ENCODE data around the gene RBMS3. TPM values are rescaled to one million over a fixed set of nuclear protein-coding genes. Genes with fewer than 3 reads are reported as not detected.
"Not testable (repeated sequence)": the region's sequence is repeated elsewhere in the genome, so short reads cannot be mapped to it uniquely, and the experiment has no call there.

The RBMS3 gene
- total RNA-seq, 1 experiment from 2014 or later = 5.9 TPM

DNA sequence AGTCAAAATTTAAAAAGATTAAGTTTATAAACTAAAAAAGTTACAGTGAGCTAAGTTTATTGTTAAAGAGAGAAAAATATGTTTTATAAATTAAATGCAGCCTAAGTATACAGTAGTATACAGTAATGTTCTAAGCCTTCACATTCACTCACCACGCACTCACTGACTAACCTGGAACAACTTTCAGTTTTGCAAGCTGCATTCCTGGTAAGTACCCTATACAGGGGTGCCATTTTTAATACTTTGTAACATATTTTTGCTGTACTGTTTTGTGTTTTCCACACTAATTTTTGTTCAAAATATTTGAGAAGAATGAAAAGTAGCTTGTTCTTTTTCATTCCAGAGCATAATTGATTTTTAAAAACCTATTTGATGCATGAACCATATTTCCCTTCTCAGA lies 524.9 kb downstream of the RBMS3 start:
- TF ChIP-seq CTCF (conservative IDR thresholded peaks at IDR 0.05; ENCODE audit: low read depth, low read length) = no peak
- TF ChIP-seq EZH2 (IDR thresholded peaks at IDR 0.05; ENCODE audit: borderline replicate concordance, low read depth, low read length, poor library complexity, severe bottlenecking) = no peak
- Histone ChIP-seq H3K36me3 (ENCODE audit: insufficient read depth, low read length, poor library complexity, severe bottlenecking) (no peaks in the 10 kb centered on the region), H3K4me3 (ENCODE audit: low read depth, low read length, poor library complexity, severe bottlenecking) (no peak overlapping the region), H3K9me3 (ENCODE audit: low read depth, low read length, poor library complexity, severe bottlenecking) (no peaks in the 10 kb centered on the region), H3K4me1 (ENCODE audit: insufficient read depth, low read length, poor library complexity, severe bottlenecking) (no peaks in the 10 kb centered on the region), H3K27me3 (replicated peaks; ENCODE audit: insufficient read depth, low read depth, low read length, poor library complexity) (no peaks in the 10 kb centered on the region), H3K27ac (ENCODE audit: low read depth, low read length, poor library complexity, severe bottlenecking) (no peak overlapping the region)
- CTCF ChIA-PET = no interaction called here
- DNase-seq (ENCODE audit: low spot score) = no peak
- intact Hi-C loops (cut with micrococcal nuclease; ENCODE audit: unreplicated experiment) = no loop called here
- no TSS peak for BruUV-seq (replicated peaks)
- POLR2A ChIA-PET (ENCODE audit: low non-redundant PET) = no interaction called here

- POLR2A ChIA-PET (ENCODE audit: low non-redundant PET); CTCF ChIA-PET; H3K4me3 ChIP-seq (ENCODE audit: low read depth, low read length, poor library complexity, severe bottlenecking); H3K27me3 ChIP-seq (replicated peaks; ENCODE audit: insufficient read depth, low read depth, low read length, poor library complexity); H3K27ac ChIP-seq (ENCODE audit: low read depth, low read length, poor library complexity, severe bottlenecking); DNase-seq (ENCODE audit: low spot score); BruUV-seq (replicated peaks); H3K4me1 ChIP-seq (ENCODE audit: insufficient read depth, low read length, poor library complexity, severe bottlenecking); H3K9me3 ChIP-seq (ENCODE audit: low read depth, low read length, poor library complexity, severe bottlenecking); H3K36me3 ChIP-seq (ENCODE audit: insufficient read depth, low read length, poor library complexity, severe bottlenecking); intact Hi-C loops (cut with micrococcal nuclease; ENCODE audit: unreplicated experiment): not testable (repeated sequence)
Observed at GRCh38 chr3:29808324-29808723, 527.5 kb downstream of the RBMS3 start.

DNA sequence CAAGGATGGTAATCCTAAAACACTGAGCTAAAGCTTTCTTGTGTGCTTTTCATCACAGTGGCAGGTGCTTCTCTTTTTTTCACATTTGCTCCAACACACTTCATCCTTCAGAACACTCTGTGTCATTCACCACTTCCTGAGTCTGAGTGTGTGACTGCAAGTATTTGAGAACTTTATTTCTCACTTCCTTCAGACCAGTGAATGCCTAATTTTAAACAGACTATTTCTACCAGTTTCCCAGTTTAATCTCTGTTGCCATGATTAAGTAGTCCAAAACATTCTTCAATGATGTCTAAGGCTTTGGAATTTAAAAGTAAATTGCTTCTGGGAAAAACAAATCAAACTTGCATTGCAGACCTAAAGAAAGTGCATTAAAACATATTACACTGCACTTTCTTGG lies 541.2 kb downstream of the RBMS3 start:
- H3K27me3 ChIP-seq (replicated peaks; ENCODE audit: insufficient read depth, low read depth, low read length, poor library complexity) = no peaks in the 10 kb centered on the region
- TF ChIP-seq EZH2 (IDR thresholded peaks at IDR 0.05; ENCODE audit: borderline replicate concordance, low read depth, low read length, poor library complexity, severe bottlenecking) (no peak), CTCF (conservative IDR thresholded peaks at IDR 0.05; ENCODE audit: low read depth, low read length) (no peak)
- intact Hi-C loops (cut with micrococcal nuclease; ENCODE audit: unreplicated experiment) = no loop called here
- ChIA-PET CTCF (no interaction called here), POLR2A (ENCODE audit: low non-redundant PET) (no interaction called here)
- no peak overlapping the region for H3K4me3 ChIP-seq (ENCODE audit: low read depth, low read length, poor library complexity, severe bottlenecking)
- no peak for DNase-seq (ENCODE audit: low spot score)
- no peaks in the 10 kb centered on the region for H3K36me3 ChIP-seq (ENCODE audit: insufficient read depth, low read length, poor library complexity, severe bottlenecking)
- H3K9me3 ChIP-seq (ENCODE audit: low read depth, low read length, poor library complexity, severe bottlenecking) = no peaks in the 10 kb centered on the region
- no peaks in the 10 kb centered on the region for H3K4me1 ChIP-seq (ENCODE audit: insufficient read depth, low read length, poor library complexity, severe bottlenecking)
- no peak overlapping the region for H3K27ac ChIP-seq (ENCODE audit: low read depth, low read length, poor library complexity, severe bottlenecking)
- BruUV-seq (replicated peaks) = no TSS peak

GRCh38 chr3:29823233-29823632 lies 542.4 kb downstream of the RBMS3 start:
- POLR2A ChIA-PET (ENCODE audit: low non-redundant PET) = no interaction called here

More at GRCh38 chr3:29823233-29823632, 542.4 kb downstream of the RBMS3 start:
- no peak overlapping the region for H3K4me3 ChIP-seq (ENCODE audit: low read depth, low read length, poor library complexity, severe bottlenecking)
- CTCF ChIA-PET = no interaction called here
- no peaks in the 10 kb centered on the region for H3K36me3 ChIP-seq (ENCODE audit: insufficient read depth, low read length, poor library complexity, severe bottlenecking)
- no peaks in the 10 kb centered on the region for H3K4me1 ChIP-seq (ENCODE audit: insufficient read depth, low read length, poor library complexity, severe bottlenecking)
- no peak overlapping the region for H3K27ac ChIP-seq (ENCODE audit: low read depth, low read length, poor library complexity, severe bottlenecking)
- intact Hi-C loops (cut with micrococcal nuclease; ENCODE audit: unreplicated experiment) = no loop called here
- no TSS peak for BruUV-seq (replicated peaks)
- no peaks in the 10 kb centered on the region for H3K9me3 ChIP-seq (ENCODE audit: low read depth, low read length, poor library complexity, severe bottlenecking)
- H3K27me3 ChIP-seq (replicated peaks; ENCODE audit: insufficient read depth, low read depth, low read length, poor library complexity) = no peaks in the 10 kb centered on the region
- no peak for DNase-seq (ENCODE audit: low spot score)
- TF ChIP-seq CTCF (conservative IDR thresholded peaks at IDR 0.05; ENCODE audit: low read depth, low read length) (no peak), EZH2 (IDR thresholded peaks at IDR 0.05; ENCODE audit: borderline replicate concordance, low read depth, low read length, poor library complexity, severe bottlenecking) (no peak)

All from A673 (cell line).